ENCODE data around the gene PHC2. TPM values are rescaled to one million over a fixed set of nuclear protein-coding genes. Genes with fewer than 3 reads are reported as not detected.

The PHC2 gene
- total and polyA plus RNA-seq, 4 donors: 51.9 to 111 (median 91.6) TPM

- Histone ChIP-seq H3K27ac (ENCODE audit: low read depth, low read length) (no peak overlapping the region), H3K27me3 (ENCODE audit: control insufficient read depth, insufficient read depth, low read length) (no peaks in the 10 kb centered on the region), H3K4me1 (ENCODE audit: control insufficient read depth, insufficient read depth, low read length) (peaks cover 7% of the 10 kb centered on the region), H3K9me3 (ENCODE audit: control insufficient read depth, insufficient read depth, low read length) (no peaks in the 10 kb centered on the region), H3K36me3 (ENCODE audit: control insufficient read depth, insufficient read depth, low read length) (peaks cover 23% of the 10 kb centered on the region), H3K4me3 (ENCODE audit: low read depth, low read length) (no peak overlapping the region)
- no peak for DNase-seq (ENCODE audit: low read depth in 4 of 6, low spot score in 6 of 6)
- 100% methylated on average over 1 of the region's 1 CpG for WGBS (ENCODE audit: insufficient coverage)
Observed at GRCh38 chr1:33377013-33377412, 53.9 kb downstream of the PHC2 start.

- Histone ChIP-seq H3K4me3 (ENCODE audit: low read depth, low read length) (no peak overlapping the region), H3K4me1 (ENCODE audit: control insufficient read depth, insufficient read depth, low read length) (peaks cover 4% of the 10 kb centered on the region), H3K9me3 (ENCODE audit: control insufficient read depth, insufficient read depth, low read length) (no peaks in the 10 kb centered on the region), H3K27me3 (ENCODE audit: control insufficient read depth, insufficient read depth, low read length) (no peaks in the 10 kb centered on the region), H3K36me3 (ENCODE audit: control insufficient read depth, insufficient read depth, low read length) (peaks cover 40% of the 10 kb centered on the region), H3K27ac (ENCODE audit: low read depth, low read length) (no peak overlapping the region)
- no peak for DNase-seq (ENCODE audit: low read depth in 4 of 6, low spot score in 6 of 6)
- 94% methylated on average over 9 of the region's 9 CpGs for WGBS (ENCODE audit: insufficient coverage)
Observed at GRCh38 chr1:33375316-33375715, 55.6 kb downstream of the PHC2 start.

DNA sequence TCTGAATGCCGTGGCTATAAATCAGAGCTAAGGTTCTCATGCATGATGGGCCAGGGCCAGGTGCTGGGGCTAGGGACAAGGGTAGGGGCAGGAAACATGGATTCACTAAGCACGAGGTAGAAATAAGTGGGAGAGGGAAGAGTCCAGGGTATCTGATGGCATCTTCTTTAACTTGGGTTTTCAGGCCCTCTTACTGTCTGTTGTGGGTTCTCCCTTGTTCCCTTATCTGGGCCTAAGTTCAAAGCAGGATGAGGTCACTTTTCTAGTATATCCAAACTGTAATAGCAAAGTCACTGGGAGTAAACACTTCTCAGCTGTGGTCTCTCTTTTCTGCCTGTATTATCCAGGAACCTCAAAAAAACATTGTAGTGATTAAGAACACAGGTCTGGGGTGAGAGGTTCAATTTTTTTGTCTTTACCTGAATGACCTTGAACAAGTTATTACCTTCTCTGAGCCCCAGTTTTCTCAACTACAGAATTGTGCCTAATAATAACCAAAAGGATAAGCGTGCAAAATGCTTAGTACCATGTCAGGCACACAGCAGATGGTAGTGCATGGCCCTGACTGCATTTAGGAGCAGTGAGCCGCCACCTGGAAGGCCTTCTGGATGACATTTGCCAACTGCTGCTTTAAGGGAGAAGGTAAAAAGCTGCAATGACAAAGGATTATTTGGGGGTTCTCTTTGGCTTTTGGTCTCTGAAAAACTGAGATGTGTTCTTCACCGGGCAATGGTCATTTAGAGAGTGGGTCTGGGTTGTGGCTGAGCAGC is 56.4 kb downstream of the PHC2 start:
- 80% methylated on average over 4 of the region's 5 CpGs for WGBS (ENCODE audit: insufficient coverage)
- DNase-seq (ENCODE audit: low read depth in 4 of 6, low spot score in 6 of 6): no peak
- peaks cover 2% of the 10 kb centered on the region for H3K4me1 ChIP-seq (ENCODE audit: control insufficient read depth, insufficient read depth, low read length)
- no peaks in the 10 kb centered on the region for H3K9me3 ChIP-seq (ENCODE audit: control insufficient read depth, insufficient read depth, low read length)
- H3K27ac ChIP-seq (ENCODE audit: low read depth, low read length): no peak overlapping the region
- H3K27me3 ChIP-seq (ENCODE audit: control insufficient read depth, insufficient read depth, low read length): no peaks in the 10 kb centered on the region
- peaks cover 48% of the 10 kb centered on the region for H3K36me3 ChIP-seq (ENCODE audit: control insufficient read depth, insufficient read depth, low read length)
- no peak overlapping the region for H3K4me3 ChIP-seq (ENCODE audit: low read depth, low read length)

- Histone ChIP-seq H3K4me3 (ENCODE audit: low read depth, low read length) (no peak overlapping the region), H3K4me1 (ENCODE audit: control insufficient read depth, insufficient read depth, low read length) (no peaks in the 10 kb centered on the region), H3K27ac (ENCODE audit: low read depth, low read length) (no peak overlapping the region), H3K27me3 (ENCODE audit: control insufficient read depth, insufficient read depth, low read length) (no peaks in the 10 kb centered on the region), H3K9me3 (ENCODE audit: control insufficient read depth, insufficient read depth, low read length) (no peaks in the 10 kb centered on the region), H3K36me3 (ENCODE audit: control insufficient read depth, insufficient read depth, low read length) (peaks cover 55% of the 10 kb centered on the region)
- 81% methylated on average over 4 of the region's 4 CpGs for WGBS (ENCODE audit: insufficient coverage)
- no peak for DNase-seq (ENCODE audit: low read depth in 4 of 6, low spot score in 6 of 6)
Observed at GRCh38 chr1:33373606-33374005, 57.3 kb downstream of the PHC2 start.

DNA sequence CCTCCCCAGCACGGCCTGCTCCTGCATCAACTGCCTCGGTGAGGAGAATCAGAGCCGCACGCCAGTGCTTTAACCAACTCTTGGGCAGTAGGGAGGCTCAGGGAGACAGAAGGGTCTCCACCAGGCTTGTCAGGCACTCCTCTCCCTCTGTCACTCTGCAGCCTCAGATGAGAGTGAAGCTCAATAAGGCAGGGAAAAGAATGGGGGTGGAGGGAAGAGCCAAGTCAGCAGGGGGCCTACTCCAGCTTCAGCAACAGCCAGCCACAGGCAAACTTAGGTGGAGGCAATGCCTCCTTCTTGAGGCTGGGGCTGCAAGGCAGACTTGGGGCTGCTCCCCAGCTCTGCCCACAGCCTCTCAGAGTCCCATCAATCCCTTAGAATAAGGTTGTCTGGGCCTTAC is 58.2 kb downstream of the PHC2 start:
- H3K4me3 ChIP-seq (ENCODE audit: low read depth, low read length): no peak overlapping the region
- DNase-seq (ENCODE audit: low read depth in 4 of 6, low spot score in 6 of 6): no peak
- H3K27ac ChIP-seq (ENCODE audit: low read depth, low read length): no peak overlapping the region
- peaks cover 61% of the 10 kb centered on the region for H3K36me3 ChIP-seq (ENCODE audit: control insufficient read depth, insufficient read depth, low read length)
- H3K4me1 ChIP-seq (ENCODE audit: control insufficient read depth, insufficient read depth, low read length): peaks cover 8% of the 10 kb centered on the region
- H3K9me3 ChIP-seq (ENCODE audit: control insufficient read depth, insufficient read depth, low read length): no peaks in the 10 kb centered on the region
- no peaks in the 10 kb centered on the region for H3K27me3 ChIP-seq (ENCODE audit: control insufficient read depth, insufficient read depth, low read length)
- WGBS (ENCODE audit: insufficient coverage): no CpG with 5 or more reads among the region's 4 CpGs

DNA sequence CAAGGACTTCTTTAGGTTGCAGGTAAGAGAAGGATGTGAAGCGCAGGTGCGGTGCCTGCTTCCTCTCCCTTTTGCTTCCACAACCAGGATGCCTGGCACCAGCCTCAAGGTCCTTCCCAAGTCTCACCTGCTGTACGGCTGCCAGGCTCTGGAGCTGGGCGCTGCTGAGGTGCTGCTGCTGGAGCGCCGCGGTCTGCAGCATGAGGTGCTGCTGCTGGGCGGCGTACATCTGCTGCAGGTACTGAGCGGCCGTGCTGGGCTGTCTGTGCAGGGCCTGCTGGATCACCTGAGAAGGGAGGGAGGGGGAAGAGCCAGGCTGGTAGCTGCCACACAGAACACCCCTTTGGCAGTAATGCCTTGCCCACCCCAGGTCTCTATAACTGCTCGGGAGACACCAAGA is 58.7 kb downstream of the PHC2 start:
- H3K9me3 ChIP-seq (ENCODE audit: control insufficient read depth, insufficient read depth, low read length): no peaks in the 10 kb centered on the region
- no peak overlapping the region for H3K4me3 ChIP-seq (ENCODE audit: low read depth, low read length)
- H3K27ac ChIP-seq (ENCODE audit: low read depth, low read length): no peak overlapping the region
- peaks cover 13% of the 10 kb centered on the region for H3K4me1 ChIP-seq (ENCODE audit: control insufficient read depth, insufficient read depth, low read length)
- 93% methylated on average over 12 of the region's 12 CpGs for WGBS (ENCODE audit: insufficient coverage)
- peaks cover 64% of the 10 kb centered on the region for H3K36me3 ChIP-seq (ENCODE audit: control insufficient read depth, insufficient read depth, low read length)
- no peak for DNase-seq (ENCODE audit: low read depth in 4 of 6, low spot score in 6 of 6)
- no peaks in the 10 kb centered on the region for H3K27me3 ChIP-seq (ENCODE audit: control insufficient read depth, insufficient read depth, low read length)

GRCh38 chr1:33371334-33371733 is 59.6 kb downstream of the PHC2 start:
- H3K36me3 ChIP-seq (ENCODE audit: control insufficient read depth, insufficient read depth, low read length): peaks cover 70% of the 10 kb centered on the region
- no peaks in the 10 kb centered on the region for H3K27me3 ChIP-seq (ENCODE audit: control insufficient read depth, insufficient read depth, low read length)
- no peak overlapping the region for H3K4me3 ChIP-seq (ENCODE audit: low read depth, low read length)
- peaks cover 21% of the 10 kb centered on the region for H3K4me1 ChIP-seq (ENCODE audit: control insufficient read depth, insufficient read depth, low read length)
- H3K27ac ChIP-seq (ENCODE audit: low read depth, low read length): no peak overlapping the region
- no peaks in the 10 kb centered on the region for H3K9me3 ChIP-seq (ENCODE audit: control insufficient read depth, insufficient read depth, low read length)
- no peak for DNase-seq (ENCODE audit: low read depth in 4 of 6, low spot score in 6 of 6)
- 100% methylated on average over 8 of the region's 9 CpGs for WGBS (ENCODE audit: insufficient coverage)

DNA sequence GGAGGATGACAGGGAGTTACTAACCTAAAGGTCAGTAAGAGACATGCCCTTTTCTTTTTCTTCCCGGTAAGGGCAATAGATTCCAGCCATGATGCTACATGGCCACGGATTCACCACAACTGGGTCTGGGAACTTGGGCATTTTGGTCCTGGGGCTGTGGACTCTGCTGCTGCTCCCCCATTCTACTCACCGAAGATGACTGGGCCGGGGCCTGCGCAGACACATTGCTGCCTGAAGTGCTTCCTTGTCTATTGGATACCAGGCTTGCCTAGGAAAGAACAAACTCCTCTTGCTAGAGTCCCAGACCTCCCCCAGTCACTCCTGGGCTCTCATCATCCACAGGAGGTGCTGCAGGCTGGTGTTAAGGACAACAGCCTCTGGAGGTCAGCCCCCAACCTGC is 60.1 kb downstream of the PHC2 start:
- Histone ChIP-seq H3K36me3 (ENCODE audit: control insufficient read depth, insufficient read depth, low read length) (peaks cover 70% of the 10 kb centered on the region), H3K4me1 (ENCODE audit: control insufficient read depth, insufficient read depth, low read length) (peaks cover 26% of the 10 kb centered on the region), H3K27me3 (ENCODE audit: control insufficient read depth, insufficient read depth, low read length) (no peaks in the 10 kb centered on the region), H3K4me3 (ENCODE audit: low read depth, low read length) (no peak overlapping the region), H3K27ac (ENCODE audit: low read depth, low read length) (no peak overlapping the region), H3K9me3 (ENCODE audit: control insufficient read depth, insufficient read depth, low read length) (no peaks in the 10 kb centered on the region)
- DNase-seq (ENCODE audit: low read depth in 4 of 6, low spot score in 6 of 6): no peak
- WGBS (ENCODE audit: insufficient coverage): 77% methylated on average over 2 of the region's 5 CpGs

- Histone ChIP-seq H3K36me3 (ENCODE audit: control insufficient read depth, insufficient read depth, low read length) (peaks cover 74% of the 10 kb centered on the region), H3K27me3 (ENCODE audit: control insufficient read depth, insufficient read depth, low read length) (no peaks in the 10 kb centered on the region), H3K4me3 (ENCODE audit: low read depth, low read length) (no peak overlapping the region), H3K4me1 (ENCODE audit: control insufficient read depth, insufficient read depth, low read length) (peaks cover 31% of the 10 kb centered on the region), H3K9me3 (ENCODE audit: control insufficient read depth, insufficient read depth, low read length) (no peaks in the 10 kb centered on the region), H3K27ac (ENCODE audit: low read depth, low read length) (no peak overlapping the region)
- 50% methylated on average over 2 of the region's 4 CpGs for WGBS (ENCODE audit: insufficient coverage)
- peak in 2 of 6 donors; percentile 7 to 61 for DNase-seq (ENCODE audit: low read depth in 4 of 6, low spot score in 6 of 6)
Observed at GRCh38 chr1:33370301-33370700, 60.6 kb downstream of the PHC2 start.

- 83% methylated on average over 1 of the region's 2 CpGs for WGBS (ENCODE audit: insufficient coverage)
- Histone ChIP-seq H3K27ac (ENCODE audit: low read depth, low read length) (no peak overlapping the region), H3K4me3 (ENCODE audit: low read depth, low read length) (no peak overlapping the region)
Observed at GRCh38 chr1:33369764-33370163, 61.1 kb downstream of the PHC2 start.

More at GRCh38 chr1:33369764-33370163, 61.1 kb downstream of the PHC2 start:
- Histone ChIP-seq H3K4me1 (ENCODE audit: control insufficient read depth, insufficient read depth, low read length) (peaks cover 36% of the 10 kb centered on the region), H3K9me3 (ENCODE audit: control insufficient read depth, insufficient read depth, low read length) (no peaks in the 10 kb centered on the region), H3K27me3 (ENCODE audit: control insufficient read depth, insufficient read depth, low read length) (no peaks in the 10 kb centered on the region), H3K36me3 (ENCODE audit: control insufficient read depth, insufficient read depth, low read length) (peaks cover 74% of the 10 kb centered on the region)
- DNase-seq (ENCODE audit: low read depth in 4 of 6, low spot score in 6 of 6): no peak

All from spinal cord (tissue), 10 donors.